ENCODE data around the gene TP53I3.

- TF ChIP-seq CTCF (IDR thresholded peaks at IDR 0.05 in 4 of 5, conservative IDR thresholded peaks at IDR 0.05 in 1 of 5) = no peak
- no peak for TF ChIP-seq POLR2A (IDR thresholded peaks at IDR 0.05)
Observed at GRCh38 chr2:24076849-24077534, 7.6 kb downstream of the TP53I3 start.
